Thyroid gland (tissue), 4 donors: ENCODE data around the gene NOM1.

Experiments
- POLR2A ChIP-seq, 2 donors: fragments of 450-650 bp; IDR thresholded peaks; one replicate each; pipeline ENCODE4 v1.6.1; 2017; ENCODE audit warnings: antibody characterized with exemption in 2 of 2, mild to moderate bottlenecking in 2 of 2, moderate library complexity in 1 of 2
- TF ChIP-seq, protein P1 (sequence below), 6 experiments: fragments of 200-600 bp in 3 of 6; fragments of 450-650 bp in 3 of 6; sonication (generic) in 3 of 6; IDR thresholded peaks; one replicate each; pipeline ENCODE4 v1.5.1; 2016 to 2019; ENCODE audit warnings: antibody characterized with exemption in 6 of 6, mild to moderate bottlenecking in 2 of 6, inconsistent platforms in 1 of 6, moderate library complexity in 1 of 6

DNA sequence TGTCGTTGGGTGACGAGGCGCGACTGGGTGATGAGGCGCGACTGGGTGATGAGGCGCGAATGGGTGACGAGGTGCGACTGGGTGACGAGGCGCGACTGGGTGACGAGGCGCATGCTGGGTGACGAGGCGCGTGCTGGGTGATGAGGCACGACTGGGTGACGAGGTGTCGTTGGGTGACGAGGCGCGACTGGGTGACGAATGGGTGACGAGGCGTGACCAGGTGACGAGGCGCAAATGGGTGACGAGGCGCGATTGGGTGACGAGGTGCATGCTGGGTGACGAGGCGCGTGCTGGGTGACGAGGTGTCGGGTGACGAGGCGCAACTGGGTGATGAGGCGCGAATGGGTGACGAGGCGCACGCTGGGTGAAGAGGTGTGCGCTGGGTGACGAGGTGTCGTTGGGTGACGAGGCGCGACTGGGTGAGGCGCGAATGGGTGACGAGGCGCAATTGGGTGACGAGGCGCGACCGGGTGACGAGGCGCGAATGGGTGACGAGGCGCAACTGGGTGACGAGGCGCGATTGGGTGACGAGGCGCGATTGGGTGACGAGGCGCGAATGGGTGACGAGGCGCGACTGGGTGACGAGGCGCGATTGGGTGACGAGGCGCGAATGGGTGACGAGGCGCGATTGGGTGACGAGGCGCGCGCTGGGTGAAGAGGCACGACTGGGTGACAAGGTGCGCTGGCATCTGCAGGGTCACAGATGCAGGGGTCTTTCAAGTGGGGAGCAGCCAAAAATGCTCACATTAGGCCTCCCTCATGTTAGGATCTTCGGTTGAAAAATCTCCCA, 7.9 kb upstream of the NOM1 start:
- TF ChIP-seq, protein P1, sequence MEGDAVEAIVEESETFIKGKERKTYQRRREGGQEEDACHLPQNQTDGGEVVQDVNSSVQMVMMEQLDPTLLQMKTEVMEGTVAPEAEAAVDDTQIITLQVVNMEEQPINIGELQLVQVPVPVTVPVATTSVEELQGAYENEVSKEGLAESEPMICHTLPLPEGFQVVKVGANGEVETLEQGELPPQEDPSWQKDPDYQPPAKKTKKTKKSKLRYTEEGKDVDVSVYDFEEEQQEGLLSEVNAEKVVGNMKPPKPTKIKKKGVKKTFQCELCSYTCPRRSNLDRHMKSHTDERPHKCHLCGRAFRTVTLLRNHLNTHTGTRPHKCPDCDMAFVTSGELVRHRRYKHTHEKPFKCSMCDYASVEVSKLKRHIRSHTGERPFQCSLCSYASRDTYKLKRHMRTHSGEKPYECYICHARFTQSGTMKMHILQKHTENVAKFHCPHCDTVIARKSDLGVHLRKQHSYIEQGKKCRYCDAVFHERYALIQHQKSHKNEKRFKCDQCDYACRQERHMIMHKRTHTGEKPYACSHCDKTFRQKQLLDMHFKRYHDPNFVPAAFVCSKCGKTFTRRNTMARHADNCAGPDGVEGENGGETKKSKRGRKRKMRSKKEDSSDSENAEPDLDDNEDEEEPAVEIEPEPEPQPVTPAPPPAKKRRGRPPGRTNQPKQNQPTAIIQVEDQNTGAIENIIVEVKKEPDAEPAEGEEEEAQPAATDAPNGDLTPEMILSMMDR (IDR thresholded peaks at IDR 0.05): no peak
- no peak for TF ChIP-seq POLR2A (IDR thresholded peaks at IDR 0.05)
